AG10803 (cell line): ENCODE data around the gene FTSJ3.
"Not testable (repeated sequence)": the region's sequence is repeated elsewhere in the genome, so short reads cannot be mapped to it uniquely, and the experiment has no call there.

Experiments
- DNase-seq: peaks from one replicate; pipeline ENCODE4 v3.0.0; 2010; ENCODE audit warnings: low read depth
- H3K4me3 ChIP-seq: 2 replicates; pipeline ENCODE4 v1.5.1; 2011; ENCODE audit warnings: mild to moderate bottlenecking, low read length, control low read depth
- TF ChIP-seq, protein P1 (sequence below): conservative IDR thresholded peaks from 2 replicates; pipeline ENCODE4 v1.5.1; 2011; ENCODE audit warnings: mild to moderate bottlenecking, low read length, control low read depth, inconsistent platforms

FTSJ3 gene, protein sequence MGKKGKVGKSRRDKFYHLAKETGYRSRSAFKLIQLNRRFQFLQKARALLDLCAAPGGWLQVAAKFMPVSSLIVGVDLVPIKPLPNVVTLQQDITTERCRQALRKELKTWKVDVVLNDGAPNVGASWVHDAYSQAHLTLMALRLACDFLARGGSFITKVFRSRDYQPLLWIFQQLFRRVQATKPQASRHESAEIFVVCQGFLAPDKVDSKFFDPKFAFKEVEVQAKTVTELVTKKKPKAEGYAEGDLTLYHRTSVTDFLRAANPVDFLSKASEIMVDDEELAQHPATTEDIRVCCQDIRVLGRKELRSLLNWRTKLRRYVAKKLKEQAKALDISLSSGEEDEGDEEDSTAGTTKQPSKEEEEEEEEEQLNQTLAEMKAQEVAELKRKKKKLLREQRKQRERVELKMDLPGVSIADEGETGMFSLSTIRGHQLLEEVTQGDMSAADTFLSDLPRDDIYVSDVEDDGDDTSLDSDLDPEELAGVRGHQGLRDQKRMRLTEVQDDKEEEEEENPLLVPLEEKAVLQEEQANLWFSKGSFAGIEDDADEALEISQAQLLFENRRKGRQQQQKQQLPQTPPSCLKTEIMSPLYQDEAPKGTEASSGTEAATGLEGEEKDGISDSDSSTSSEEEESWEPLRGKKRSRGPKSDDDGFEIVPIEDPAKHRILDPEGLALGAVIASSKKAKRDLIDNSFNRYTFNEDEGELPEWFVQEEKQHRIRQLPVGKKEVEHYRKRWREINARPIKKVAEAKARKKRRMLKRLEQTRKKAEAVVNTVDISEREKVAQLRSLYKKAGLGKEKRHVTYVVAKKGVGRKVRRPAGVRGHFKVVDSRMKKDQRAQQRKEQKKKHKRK

DNA sequence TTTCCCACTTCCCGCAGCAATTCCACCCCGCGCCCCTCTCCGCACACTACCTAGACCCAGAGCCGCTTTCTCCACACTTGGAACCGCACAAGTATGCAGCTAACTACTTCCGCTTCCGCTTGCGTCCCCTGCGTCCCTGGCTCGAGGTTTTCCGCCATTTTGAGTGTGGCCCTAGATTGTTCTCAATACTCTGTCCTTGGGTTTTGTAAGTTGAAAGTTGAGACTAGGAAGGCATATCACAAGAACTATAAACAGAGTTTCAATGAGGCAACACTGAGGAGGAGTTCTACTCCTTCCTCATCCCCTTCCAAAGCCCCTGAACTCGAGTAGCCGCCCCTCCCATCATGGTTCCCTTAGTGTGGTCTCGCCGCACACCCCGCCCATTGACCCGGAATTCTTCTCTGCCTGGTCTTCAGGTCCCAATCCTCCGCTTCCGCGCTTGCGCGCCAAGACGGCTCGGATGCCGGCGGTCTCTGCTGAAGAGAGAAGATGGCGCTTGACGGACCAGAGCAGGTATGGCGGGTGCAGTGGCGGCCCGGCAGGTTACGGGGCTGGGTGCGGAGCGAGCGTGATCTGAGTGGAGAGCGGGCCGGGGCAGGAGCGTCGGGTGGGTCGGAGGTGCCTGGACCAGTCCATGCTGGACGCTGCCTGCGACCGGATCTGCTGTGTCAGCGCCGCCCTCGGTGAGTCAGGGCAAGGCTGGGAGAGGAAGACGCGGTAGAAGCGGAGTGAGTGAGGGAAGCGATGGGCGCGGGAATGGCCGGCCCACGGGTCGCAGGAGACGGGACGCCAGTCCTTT is at the start of gene FTSJ3, which contains the start of gene PSMC5:
Gene FTSJ3 (minus strand): TSS at position 662 of the 799 bp plus-strand sequence. CDS start 761 bp downstream, outside the sequence.
Gene PSMC5 (plus strand): TSS at position 430 of the 799 bp plus-strand sequence. CDS start 60 bp downstream, at position 490.
- H3K4me3 ChIP-seq = peak within 1 kb of the TSS; percentile 97
- peak; percentile 93 for DNase-seq
- TF ChIP-seq, protein P1, sequence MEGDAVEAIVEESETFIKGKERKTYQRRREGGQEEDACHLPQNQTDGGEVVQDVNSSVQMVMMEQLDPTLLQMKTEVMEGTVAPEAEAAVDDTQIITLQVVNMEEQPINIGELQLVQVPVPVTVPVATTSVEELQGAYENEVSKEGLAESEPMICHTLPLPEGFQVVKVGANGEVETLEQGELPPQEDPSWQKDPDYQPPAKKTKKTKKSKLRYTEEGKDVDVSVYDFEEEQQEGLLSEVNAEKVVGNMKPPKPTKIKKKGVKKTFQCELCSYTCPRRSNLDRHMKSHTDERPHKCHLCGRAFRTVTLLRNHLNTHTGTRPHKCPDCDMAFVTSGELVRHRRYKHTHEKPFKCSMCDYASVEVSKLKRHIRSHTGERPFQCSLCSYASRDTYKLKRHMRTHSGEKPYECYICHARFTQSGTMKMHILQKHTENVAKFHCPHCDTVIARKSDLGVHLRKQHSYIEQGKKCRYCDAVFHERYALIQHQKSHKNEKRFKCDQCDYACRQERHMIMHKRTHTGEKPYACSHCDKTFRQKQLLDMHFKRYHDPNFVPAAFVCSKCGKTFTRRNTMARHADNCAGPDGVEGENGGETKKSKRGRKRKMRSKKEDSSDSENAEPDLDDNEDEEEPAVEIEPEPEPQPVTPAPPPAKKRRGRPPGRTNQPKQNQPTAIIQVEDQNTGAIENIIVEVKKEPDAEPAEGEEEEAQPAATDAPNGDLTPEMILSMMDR = peak; percentile 53

DNA sequence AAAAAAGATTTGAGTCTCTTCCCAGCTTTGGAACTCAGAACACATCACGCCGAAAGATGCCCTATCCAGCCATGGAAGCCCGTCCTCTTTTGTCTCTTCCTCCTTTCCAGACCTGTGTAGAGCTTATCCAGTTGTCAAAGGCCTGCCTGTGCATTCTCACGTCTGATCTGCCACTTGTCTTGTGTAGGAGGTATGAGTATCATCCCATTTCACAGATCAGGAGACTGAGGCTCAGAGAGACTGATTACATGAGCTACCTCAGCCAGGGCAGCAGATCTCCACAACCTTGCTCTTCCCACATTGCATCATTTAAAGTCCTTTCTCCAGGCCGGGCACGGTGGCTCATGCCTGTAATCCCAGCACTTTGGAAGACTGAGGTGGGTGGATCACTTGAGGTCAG is 47.2 kb upstream of the FTSJ3 start:
- not testable (repeated sequence) for H3K4me3 ChIP-seq, DNase-seq

DNA sequence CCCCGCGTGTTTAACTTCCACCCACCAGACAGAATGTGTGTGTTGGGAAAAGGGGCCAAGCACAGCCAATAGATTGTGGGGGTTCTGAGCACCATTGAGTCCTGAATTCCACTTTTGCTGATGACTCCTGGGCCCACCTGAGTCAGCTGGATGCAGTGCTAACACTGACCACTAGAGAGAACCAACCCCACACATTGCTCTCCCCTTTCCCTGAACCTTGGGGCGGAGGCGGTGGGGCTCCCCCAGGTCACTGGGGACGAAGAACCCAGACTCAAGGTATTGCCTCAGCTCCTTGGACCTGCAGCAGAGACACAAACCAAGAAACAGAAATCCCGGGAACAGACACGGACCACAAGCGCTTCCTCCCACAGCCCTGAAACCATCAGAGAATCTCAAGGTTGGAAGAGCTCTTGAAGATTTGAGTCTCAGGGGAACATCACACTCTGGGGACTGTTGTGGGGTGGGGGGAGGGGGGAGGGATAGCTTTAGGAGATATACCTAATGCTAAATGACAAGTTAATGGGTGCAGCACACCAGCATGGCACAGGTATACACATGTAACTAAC is 46.7 kb upstream of the FTSJ3 start:
- H3K4me3 ChIP-seq, DNase-seq: not testable (repeated sequence)

DNA sequence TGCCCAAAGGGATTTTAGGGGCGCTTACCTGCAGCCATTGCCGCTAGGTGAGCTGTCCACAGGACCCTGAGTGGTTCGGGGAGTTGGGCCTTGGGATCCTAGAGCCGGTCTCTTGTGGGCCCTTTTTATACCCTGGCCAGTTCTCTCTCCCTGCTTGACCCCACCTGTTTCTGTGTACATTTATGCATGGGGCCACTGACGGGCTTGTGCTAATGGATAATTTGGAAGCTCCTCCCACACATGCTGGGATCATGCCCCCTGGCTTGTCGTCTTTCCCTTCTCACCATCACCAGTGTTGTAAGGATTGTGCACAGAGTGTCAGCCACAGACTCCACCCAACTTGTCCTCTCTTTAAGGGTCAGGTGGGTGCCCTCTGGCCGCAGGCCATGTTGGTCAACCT is 46.1 kb upstream of the FTSJ3 start, which contains the start of gene CSH2:
Gene CSH2 (minus strand): TSS at position 101 of the 400 bp plus-strand sequence. CDS start 63 bp downstream, at position 38.
- H3K4me3 ChIP-seq, DNase-seq: not testable (repeated sequence)

DNA sequence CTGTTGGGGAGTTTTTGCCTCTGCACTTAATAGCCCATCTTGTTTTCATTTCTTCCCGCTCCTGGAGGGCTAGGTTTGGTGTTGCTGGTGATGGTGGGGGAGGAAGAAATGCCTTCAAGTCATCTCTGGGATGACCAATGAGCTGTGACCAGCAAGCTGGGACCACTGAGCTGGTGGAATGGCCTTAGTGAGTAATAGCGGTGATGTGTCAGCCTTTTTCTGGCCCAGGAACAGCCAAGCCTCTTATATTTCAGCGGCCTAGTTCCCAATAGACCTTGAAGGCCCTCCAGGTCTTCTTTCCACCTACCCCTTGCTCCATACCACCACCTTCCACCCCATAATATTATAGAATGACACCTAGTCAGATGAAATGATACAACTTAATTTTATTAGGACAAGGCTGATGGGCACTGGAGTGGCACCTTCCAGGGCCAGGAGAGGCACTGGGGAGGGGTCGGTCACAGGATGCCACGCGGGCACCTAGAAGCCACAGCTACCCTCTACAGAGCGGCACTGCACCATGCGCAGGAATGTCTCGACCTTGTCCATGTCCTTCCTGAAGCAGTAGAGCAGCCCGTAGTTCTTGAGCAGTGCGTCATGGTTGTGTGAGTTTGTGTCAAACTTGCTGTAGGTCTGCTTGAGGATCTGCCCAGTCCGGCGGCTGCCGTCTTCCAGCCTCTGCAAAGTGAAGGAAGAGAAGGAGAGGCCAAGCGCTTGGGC is 44.3 kb upstream of the FTSJ3 start:
- not testable (repeated sequence) for DNase-seq, H3K4me3 ChIP-seq

DNA sequence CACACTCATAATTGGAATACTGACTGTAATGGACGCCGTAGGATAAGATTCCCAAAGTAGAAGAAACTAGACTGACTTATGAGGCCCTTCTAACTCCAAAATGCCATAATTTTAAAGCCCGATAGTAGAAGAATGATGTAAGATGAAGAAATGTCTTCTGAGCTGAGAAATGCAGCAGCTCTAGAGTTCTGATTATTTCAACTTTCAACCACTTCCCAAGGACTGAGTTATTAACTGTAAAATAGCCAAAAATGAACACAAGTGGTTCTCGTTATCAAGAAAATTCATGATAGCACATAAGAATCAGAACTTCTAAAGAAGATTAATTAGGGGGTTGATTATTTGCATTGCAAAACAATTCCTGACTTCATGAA is 42.8 kb upstream of the FTSJ3 start:
- DNase-seq = peak; percentile 65
- not testable (repeated sequence) for H3K4me3 ChIP-seq

DNA sequence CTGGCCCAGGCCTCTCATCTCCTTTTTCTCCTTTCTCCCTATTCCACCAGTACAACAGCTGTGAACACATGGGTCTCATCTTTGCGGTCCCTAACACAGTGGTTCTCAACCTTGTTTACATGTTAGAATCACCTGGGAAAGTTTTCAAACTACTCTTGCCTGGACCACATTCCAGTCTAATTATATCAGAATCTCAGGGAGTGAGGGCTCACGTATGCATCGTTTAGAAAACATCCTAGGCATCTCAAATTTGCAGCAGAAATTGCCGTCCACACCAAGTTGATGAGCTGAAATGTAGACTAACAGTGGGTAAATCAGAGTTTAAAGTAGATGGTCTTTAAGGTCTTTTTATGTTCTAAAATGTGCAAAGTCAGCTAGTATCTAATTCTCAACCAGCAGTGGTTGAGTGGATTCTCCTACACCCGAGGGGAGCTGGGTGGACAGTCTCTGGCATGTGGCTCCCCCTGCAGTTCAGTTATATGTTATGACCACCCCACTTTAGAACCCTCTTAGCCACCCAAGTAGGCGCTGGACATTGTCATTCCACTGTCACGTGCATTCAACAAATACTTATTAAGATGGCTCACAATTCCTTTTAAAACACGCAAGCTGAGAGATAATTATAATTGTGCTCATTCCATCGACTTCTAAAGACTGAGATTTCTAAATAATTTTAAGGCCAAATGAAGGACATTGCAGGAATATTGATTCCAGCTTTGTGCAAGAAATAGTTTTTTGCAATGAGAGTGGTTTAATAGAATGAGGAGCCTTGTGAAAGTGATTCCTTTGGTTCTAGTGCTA is 42.2 kb upstream of the FTSJ3 start:
- TF ChIP-seq, protein P1 = peak; percentile 29
- peak; percentile 69 for DNase-seq
- not testable (repeated sequence) for H3K4me3 ChIP-seq

DNA sequence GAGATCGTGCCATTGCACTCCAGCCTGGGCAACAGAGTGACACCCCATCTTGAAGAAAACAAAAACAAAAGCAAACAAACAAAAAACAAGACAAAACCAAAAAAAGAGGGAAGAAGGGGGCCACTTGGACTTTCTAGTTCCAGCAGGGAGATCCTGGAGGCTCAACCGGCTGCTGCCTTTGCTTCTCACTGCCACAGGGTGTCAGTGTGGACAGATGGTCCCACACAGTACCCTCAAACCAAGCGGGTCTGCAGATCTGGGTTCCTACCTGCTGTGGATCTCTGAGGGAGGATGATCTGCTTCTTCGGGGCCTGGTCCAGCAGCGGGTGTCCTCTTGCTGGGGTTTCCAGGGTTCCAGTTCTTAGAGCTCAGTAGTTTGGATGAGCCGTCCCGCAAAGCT is 39.2 kb upstream of the FTSJ3 start:
- not testable (repeated sequence) for DNase-seq, H3K4me3 ChIP-seq
- TF ChIP-seq, protein P1 = peak; percentile 24; the same call in 1 of the 2 replicates
